Naive thymus-derived CD4-positive, alpha-beta T cell (primary cell): Measurements from ENCODE around the gene HOXA1. TPM values are rescaled to one million over a fixed set of nuclear protein-coding genes. Genes with fewer than 3 reads are reported as not detected.

Experiments
- ATAC-seq: fragments of 150-1000 bp; cut with Tn5 transposase; 2 replicates; pipeline ENCODE4 v1.10.0; 2021; ENCODE audit warnings: mild to moderate bottlenecking, moderate library complexity
- CTCF ChIA-PET: fragments of 350-600 bp; sonication (Branson Sonifier 250); formaldehyde crosslinking; loops from one replicate; lab custom pipeline; 2021; ENCODE audit warnings: antibody characterized with exemption; lab: Charles Lee
- POLR2A ChIA-PET: fragments of 350-600 bp; sonication (Branson Sonifier 250); formaldehyde crosslinking; loops from one replicate; lab custom pipeline; 2021; ENCODE audit warnings: antibody characterized with exemption, inconsistent platforms; lab: Charles Lee
- DNase-seq, 9 donors: peaks; one replicate each; pipeline versions ENCODE4 v3.0.0 to v3.0.0-alpha.2; 2020 to 2022; ENCODE audit warnings: mixed read lengths in 1 of 9
- H3K27ac ChIP-seq: one replicate; pipeline ENCODE4 v1.7.0; 2013; ENCODE audit warnings: mild to moderate bottlenecking, low read depth, low read length, moderate library complexity
- H3K27me3 ChIP-seq, 2 donors: one replicate each; pipeline ENCODE4 v1.7.0; 2013; ENCODE audit warnings: low read length in 2 of 2, mild to moderate bottlenecking in 2 of 2, moderate library complexity in 2 of 2; ENCODE audit not compliant: control insufficient read depth in 2 of 2, insufficient read depth in 2 of 2
- H3K36me3 ChIP-seq, 3 experiments: 1 replicate in 2 of 3; 2 replicates in 1 of 3; pipeline ENCODE4 v1.7.0; 2013; ENCODE audit warnings: low read length in 3 of 3, mild to moderate bottlenecking in 3 of 3, moderate library complexity in 1 of 3; ENCODE audit not compliant: insufficient read depth in 3 of 3, control insufficient read depth in 2 of 3
- H3K4me1 ChIP-seq, 2 donors: one replicate each; pipeline ENCODE4 v1.7.0; 2013; ENCODE audit warnings: low read length in 2 of 2, mild to moderate bottlenecking in 2 of 2, moderate library complexity in 1 of 2; ENCODE audit not compliant: control insufficient read depth in 2 of 2, insufficient read depth in 2 of 2
- H3K4me3 ChIP-seq: 2 replicates; pipeline ENCODE4 v1.7.0; 2013; ENCODE audit warnings: mild to moderate bottlenecking, low read length
- H3K9me3 ChIP-seq, 3 experiments: 1 replicate in 2 of 3; 2 replicates in 1 of 3; pipeline ENCODE4 v1.7.0; 2013; ENCODE audit warnings: low read length in 3 of 3; ENCODE audit not compliant: control insufficient read depth in 2 of 3
- H3K27ac Mint-ChIP-seq, 9 donors: one replicate each; pipeline ENCODE4 v1.8.0; 2020 to 2022; ENCODE audit warnings: mixed read lengths in 9 of 9, mild to moderate bottlenecking in 8 of 9, moderate library complexity in 5 of 9, inconsistent platforms in 2 of 9
- H3K27me3 Mint-ChIP-seq, 5 donors: one replicate each; pipeline ENCODE4 v1.8.0; 2021 to 2022; ENCODE audit warnings: mixed read lengths in 5 of 5, mild to moderate bottlenecking in 1 of 5
- H3K36me3 Mint-ChIP-seq, 5 donors: one replicate each; pipeline ENCODE4 v1.8.0; 2020 to 2022; ENCODE audit warnings: mixed read lengths in 5 of 5, mild to moderate bottlenecking in 3 of 5, inconsistent platforms in 1 of 5
- H3K4me1 Mint-ChIP-seq, 7 donors: one replicate each; pipeline ENCODE4 v1.8.0; 2020 to 2022; ENCODE audit warnings: mixed read lengths in 7 of 7, mild to moderate bottlenecking in 3 of 7, inconsistent platforms in 1 of 7
- H3K4me3 Mint-ChIP-seq, 10 donors: one replicate each; pipeline ENCODE4 v1.8.0; 2020 to 2022; ENCODE audit warnings: mild to moderate bottlenecking in 10 of 10, mixed read lengths in 10 of 10, moderate library complexity in 6 of 10, inconsistent platforms in 2 of 10
- H3K9me3 Mint-ChIP-seq, 11 donors: one replicate each; pipeline ENCODE4 v1.8.0; 2020 to 2022; ENCODE audit warnings: mixed read lengths in 11 of 11, mild to moderate bottlenecking in 4 of 11, inconsistent platforms in 1 of 11, moderate library complexity in 1 of 11
- intact Hi-C, 2 donors: fragments of 100-400 bp; cut with micrococcal nuclease; formaldehyde crosslinking; loops; one replicate each; pipeline ENCODE4 v1.15.1; 2023
- polyA plus RNA-seq, 2 donors: library from polyadenylated mRNA; unstranded; fragments of 300-500 nt; fragmentation: Illumina TruSeq; gene quantifications; one replicate each; pipeline ENCODE4 v1.2.3, GENCODE V29; 2021
- total RNA-seq, 6 experiments: library from RNA in 5 of 6; stranded (reverse) in 5 of 6; gene quantifications; 1 replicate in 5 of 6; 2 replicates in 1 of 6; pipeline ENCODE4 v1.2.3 and lab custom pipeline; 2021 to 2026

Gene HOXA1
- total and polyA plus RNA-seq, 7 experiments from 2014 or later = 0.09 to 1.1 (median 0.25) TPM; not detected in 1

DNA sequence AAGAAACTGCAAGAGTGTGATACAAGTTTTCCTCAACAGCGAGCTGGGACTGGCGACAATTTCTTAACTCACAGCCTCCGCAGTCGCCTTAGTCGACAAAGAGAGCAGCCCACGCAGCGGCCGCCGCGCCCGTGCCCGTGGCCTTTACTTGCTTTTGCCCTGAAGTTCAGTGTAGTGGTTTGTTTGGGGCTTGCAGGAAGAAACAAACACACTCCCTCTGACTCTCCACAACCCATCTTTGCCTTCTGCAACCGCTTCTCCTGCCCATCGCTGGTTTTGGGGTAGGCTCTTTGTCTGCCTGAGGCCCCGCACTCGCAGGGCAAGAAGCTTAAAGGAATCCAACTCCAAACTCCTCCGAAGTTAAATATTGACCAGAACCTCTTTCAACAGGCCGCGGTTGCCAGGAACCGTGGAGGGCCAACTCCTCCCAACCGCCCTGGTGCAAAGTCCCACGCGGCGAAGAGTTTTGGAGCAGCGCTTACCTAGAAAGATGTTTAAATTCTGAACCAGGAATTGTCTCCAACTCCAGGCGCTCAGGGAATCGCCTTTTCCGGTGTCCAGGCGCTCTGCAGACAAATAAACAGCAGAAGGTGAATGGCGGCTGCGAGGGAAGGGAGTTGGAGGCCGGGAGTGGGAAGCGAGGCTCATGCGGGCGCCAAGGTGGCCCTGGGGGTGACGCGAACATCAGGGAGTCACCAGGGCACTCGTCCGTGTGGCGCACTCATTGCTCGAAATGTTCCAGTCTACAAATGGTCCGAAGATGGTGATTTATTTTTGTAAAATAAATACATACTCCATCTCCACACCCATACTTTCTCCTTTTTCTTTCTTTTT is 26.5 kb upstream of the HOXA1 start:
- peaks cover 19 to 41% (median 32%) of the 10 kb centered on the region in 5 donors for H3K27me3 Mint-ChIP-seq
- CTCF ChIA-PET = no interaction called here
- no peak for ATAC-seq
- H3K4me1 ChIP-seq = no peaks in the 10 kb centered on the region
- H3K4me1 Mint-ChIP-seq = no peaks in the 10 kb centered on the region
- intact Hi-C loops = no loop called here
- no peaks in the 10 kb centered on the region for H3K27me3 ChIP-seq
- no peak for DNase-seq
- H3K4me3 ChIP-seq = no peak overlapping the region
- no peaks in the 10 kb centered on the region for H3K9me3 Mint-ChIP-seq
- POLR2A ChIA-PET = no interaction called here
- no peak overlapping the region for H3K27ac Mint-ChIP-seq
- H3K36me3 Mint-ChIP-seq = no peaks in the 10 kb centered on the region
- no peak overlapping the region for H3K4me3 Mint-ChIP-seq
- H3K27ac ChIP-seq = no peak overlapping the region
- H3K9me3 ChIP-seq = no peaks in the 10 kb centered on the region
- H3K36me3 ChIP-seq = no peaks in the 10 kb centered on the region

DNA sequence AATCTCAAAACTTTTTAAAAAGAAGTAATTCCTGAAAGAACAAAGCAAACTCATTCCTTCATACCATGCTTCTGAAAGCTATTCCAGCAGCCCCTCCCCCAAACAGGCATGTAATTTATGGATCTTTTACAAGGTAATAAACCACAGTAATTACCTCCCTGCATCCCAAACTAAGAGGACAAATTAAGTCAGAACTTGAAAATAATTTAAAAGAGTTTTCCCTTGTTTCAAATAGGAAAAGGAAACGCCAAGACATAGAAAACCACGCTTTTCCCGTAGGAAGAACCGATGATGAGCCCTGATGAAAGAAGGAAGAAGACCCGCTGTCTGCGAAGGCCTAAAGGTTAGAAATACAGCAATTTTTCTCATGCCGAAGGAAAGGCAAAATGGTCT is 25.9 kb upstream of the HOXA1 start:
- no peak overlapping the region for H3K4me3 Mint-ChIP-seq
- no peaks in the 10 kb centered on the region for H3K36me3 Mint-ChIP-seq

DNA sequence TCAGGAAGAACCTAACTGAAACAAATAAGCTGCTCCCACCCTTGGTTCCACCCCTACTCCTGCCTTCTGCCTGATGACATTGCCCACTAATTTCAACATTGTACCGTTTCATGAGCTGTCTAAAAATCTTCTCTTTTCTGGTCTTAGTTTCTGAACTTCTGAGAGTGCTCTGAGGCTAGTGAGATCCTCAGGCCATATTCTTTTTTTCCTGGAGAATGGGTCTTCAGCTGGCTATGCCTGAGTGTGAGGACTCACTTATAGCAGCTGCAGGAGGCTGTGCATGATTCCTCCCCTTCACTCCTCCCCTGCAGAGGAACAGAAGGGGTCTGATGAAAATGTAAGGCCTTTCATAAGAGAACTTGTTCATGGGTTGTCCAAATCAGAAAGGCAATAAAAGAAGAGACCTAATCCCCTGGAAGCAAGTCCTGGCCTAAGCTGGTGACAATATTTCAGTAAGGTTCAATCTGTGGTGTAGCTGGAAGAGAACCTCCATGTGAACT is 23.7 kb upstream of the HOXA1 start:
- H3K9me3 Mint-ChIP-seq = no peaks in the 10 kb centered on the region
- Histone ChIP-seq H3K4me1 (no peaks in the 10 kb centered on the region), H3K36me3 (no peaks in the 10 kb centered on the region), H3K4me3 (no peak overlapping the region), H3K9me3 (no peaks in the 10 kb centered on the region), H3K27me3 (no peaks in the 10 kb centered on the region), H3K27ac (no peak overlapping the region)
- intact Hi-C loops = no loop called here
- CTCF ChIA-PET = no interaction called here
- H3K27me3 Mint-ChIP-seq = peaks cover 1 to 21% (median 14%) of the 10 kb centered on the region in 5 donors
- no peak for ATAC-seq
- H3K4me1 Mint-ChIP-seq = no peaks in the 10 kb centered on the region
- DNase-seq = no peak
- H3K36me3 Mint-ChIP-seq = no peaks in the 10 kb centered on the region
- POLR2A ChIA-PET = no interaction called here
- H3K4me3 Mint-ChIP-seq = no peak overlapping the region
- H3K27ac Mint-ChIP-seq = no peak overlapping the region

More for the DNA sequence above, 25.9 kb upstream of the HOXA1 start:
- no peak for ATAC-seq
- Mint-ChIP-seq H3K27me3 (peaks cover 14 to 39% (median 26%) of the 10 kb centered on the region in 5 donors), H3K27ac (no peak overlapping the region), H3K4me1 (no peaks in the 10 kb centered on the region), H3K9me3 (no peaks in the 10 kb centered on the region)
- no peak for DNase-seq
- Histone ChIP-seq H3K9me3 (no peaks in the 10 kb centered on the region), H3K36me3 (no peaks in the 10 kb centered on the region), H3K4me3 (no peak overlapping the region), H3K27me3 (no peaks in the 10 kb centered on the region), H3K4me1 (no peaks in the 10 kb centered on the region), H3K27ac (no peak overlapping the region)
- POLR2A ChIA-PET = no interaction called here
- CTCF ChIA-PET = no interaction called here
- intact Hi-C loops = no loop called here

DNA sequence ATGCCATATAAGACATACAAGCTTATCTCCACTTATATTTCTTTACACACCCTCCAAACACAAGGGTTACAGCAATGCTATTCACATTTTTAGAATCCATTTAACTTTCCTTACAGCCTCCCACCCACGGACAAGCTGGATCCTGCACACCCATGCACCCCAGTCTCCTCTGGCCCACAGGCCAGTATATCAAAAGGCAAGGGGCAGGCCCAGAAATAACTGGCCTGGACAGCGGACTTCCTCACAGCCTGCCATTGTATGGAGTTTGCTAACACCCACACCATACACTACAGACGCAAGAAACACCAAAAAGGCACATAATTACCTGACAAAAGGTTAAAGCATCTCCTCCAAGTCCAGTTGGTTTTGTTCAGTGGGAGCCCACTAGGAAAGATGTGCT is 22.8 kb upstream of the HOXA1 start:
- Mint-ChIP-seq H3K27me3 (peaks cover 0 to 15% (median 8%) of the 10 kb centered on the region in 5 donors), H3K27ac (no peak overlapping the region), H3K4me3 (no peak overlapping the region), H3K9me3 (no peaks in the 10 kb centered on the region), H3K4me1 (no peaks in the 10 kb centered on the region), H3K36me3 (no peaks in the 10 kb centered on the region)
- Histone ChIP-seq H3K27me3 (no peaks in the 10 kb centered on the region), H3K27ac (no peak overlapping the region), H3K4me3 (no peak overlapping the region), H3K9me3 (no peaks in the 10 kb centered on the region), H3K36me3 (no peaks in the 10 kb centered on the region), H3K4me1 (no peaks in the 10 kb centered on the region)
- ATAC-seq = no peak
- CTCF ChIA-PET = no interaction called here
- intact Hi-C loops = no loop called here
- POLR2A ChIA-PET = no interaction called here
- DNase-seq = no peak

DNA sequence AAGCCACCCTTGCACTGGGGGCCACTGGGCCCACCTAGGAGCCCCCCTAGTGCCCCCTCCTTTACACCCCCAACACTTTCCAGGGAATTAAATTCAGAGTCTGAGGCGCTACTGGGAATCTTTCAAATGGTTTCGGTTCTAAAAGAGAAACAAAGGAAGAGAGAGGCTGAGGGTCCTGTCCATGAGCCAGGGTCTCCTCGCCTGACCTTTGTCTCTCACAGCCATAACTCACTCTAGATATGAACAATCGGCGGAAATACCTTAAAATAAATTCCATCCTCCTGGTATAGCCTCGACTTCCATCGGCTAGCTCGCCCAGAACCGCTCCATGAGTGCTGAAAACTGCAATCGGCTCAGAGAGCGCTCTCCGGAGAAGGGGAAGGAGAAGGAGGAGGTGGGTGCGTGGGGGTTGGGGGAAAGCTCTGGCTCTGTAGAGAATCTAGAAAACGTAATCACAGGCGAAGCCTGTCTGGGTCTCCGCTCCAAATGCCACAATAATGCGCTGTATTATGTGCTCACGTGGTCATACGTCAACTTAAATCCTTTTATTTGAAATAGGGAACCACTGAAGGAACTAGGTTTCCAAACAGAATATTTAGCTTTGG is 22.2 kb upstream of the HOXA1 start:
- no peaks in the 10 kb centered on the region for H3K36me3 ChIP-seq
- Mint-ChIP-seq H3K27me3 (peaks cover 0 to 15% (median 4%) of the 10 kb centered on the region in 5 donors), H3K4me3 (no peak overlapping the region), H3K27ac (no peak overlapping the region), H3K36me3 (no peaks in the 10 kb centered on the region), H3K4me1 (no peaks in the 10 kb centered on the region), H3K9me3 (no peaks in the 10 kb centered on the region)
- CTCF ChIA-PET = no interaction called here
- intact Hi-C loops = no loop called here
- H3K27me3 ChIP-seq = no peaks in the 10 kb centered on the region
- no peaks in the 10 kb centered on the region for H3K9me3 ChIP-seq
- no peak overlapping the region for H3K27ac ChIP-seq
- H3K4me3 ChIP-seq = no peak overlapping the region
- no peak for ATAC-seq
- DNase-seq = no peak
- H3K4me1 ChIP-seq = no peaks in the 10 kb centered on the region
- POLR2A ChIA-PET = no interaction called here

DNA sequence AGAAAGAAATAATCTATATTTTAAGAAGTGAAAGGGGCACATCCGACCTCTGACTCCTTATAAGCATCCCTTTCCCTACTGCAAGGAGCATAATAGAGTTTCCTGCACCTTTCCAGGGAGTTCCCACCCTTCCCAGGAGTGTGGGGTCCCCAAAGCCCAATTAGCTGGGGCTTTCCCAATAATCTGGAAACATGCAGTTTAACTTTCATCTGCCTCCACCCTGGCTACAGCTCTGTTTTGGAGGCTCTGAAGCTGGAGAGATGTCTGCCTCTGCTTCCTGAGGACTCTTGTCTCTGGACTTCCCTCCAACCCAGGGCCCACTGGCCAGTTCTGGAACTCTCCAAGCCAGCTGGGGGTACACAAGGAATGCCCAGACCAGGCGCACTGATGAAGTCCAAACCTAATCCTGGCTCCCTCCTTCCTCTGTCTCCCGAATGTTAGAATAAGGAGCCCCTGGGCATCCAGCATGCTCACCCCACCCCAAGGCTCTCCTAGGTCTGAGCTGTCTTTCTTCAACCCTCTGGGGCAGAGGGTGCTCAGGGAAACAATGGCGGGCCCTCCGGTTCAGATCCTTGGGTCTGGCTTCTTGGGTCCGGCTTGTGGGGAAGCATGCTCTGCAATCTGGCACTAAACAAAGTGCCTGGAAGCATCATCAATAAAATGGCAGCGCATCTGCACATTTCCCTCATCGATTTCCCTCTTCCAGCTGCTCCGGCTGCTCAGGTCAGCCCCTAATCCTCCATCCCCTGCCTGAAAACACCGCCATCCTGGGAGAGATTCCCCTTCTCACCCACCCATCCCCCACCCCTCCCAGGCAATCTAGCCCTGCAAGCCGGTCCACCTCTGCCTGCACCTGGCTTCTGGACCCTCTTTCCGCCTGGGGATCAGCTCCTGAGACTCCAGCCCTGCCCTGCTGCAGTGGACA is 21.4 kb upstream of the HOXA1 start:
- intact Hi-C loops = no loop called here
- Mint-ChIP-seq H3K27ac (no peak overlapping the region), H3K27me3 (peaks cover 0 to 17% (median 4%) of the 10 kb centered on the region in 5 donors), H3K4me3 (no peak overlapping the region), H3K4me1 (no peaks in the 10 kb centered on the region), H3K9me3 (no peaks in the 10 kb centered on the region), H3K36me3 (no peaks in the 10 kb centered on the region)
- CTCF ChIA-PET = no interaction called here
- Histone ChIP-seq H3K27me3 (no peaks in the 10 kb centered on the region), H3K4me3 (no peak overlapping the region), H3K4me1 (no peaks in the 10 kb centered on the region), H3K36me3 (no peaks in the 10 kb centered on the region), H3K9me3 (no peaks in the 10 kb centered on the region), H3K27ac (no peak overlapping the region)
- POLR2A ChIA-PET = interaction anchor here (0.5 kb wide), 1 partner anchor 1172 kb away, joined by 3 read pairs; no protein-coding TSS in a partner anchor
- ATAC-seq (no peak), DNase-seq (no peak)
